GM12874 (cell line): ENCODE results near the gene ATMIN.
A peak's percentile ranks its signal among the peaks of the same experiment; 100 is the strongest.

ENCODE experiments used
- TF ChIP-seq, protein P1 (sequence below): IDR thresholded peaks from 2 replicates; pipeline ENCODE4 v1.5.1; 2011; ENCODE audit warnings: low read depth, mild to moderate bottlenecking, control low read depth, low read length, moderate library complexity; ENCODE audit not compliant: insufficient read depth

ATMIN gene

DNA sequence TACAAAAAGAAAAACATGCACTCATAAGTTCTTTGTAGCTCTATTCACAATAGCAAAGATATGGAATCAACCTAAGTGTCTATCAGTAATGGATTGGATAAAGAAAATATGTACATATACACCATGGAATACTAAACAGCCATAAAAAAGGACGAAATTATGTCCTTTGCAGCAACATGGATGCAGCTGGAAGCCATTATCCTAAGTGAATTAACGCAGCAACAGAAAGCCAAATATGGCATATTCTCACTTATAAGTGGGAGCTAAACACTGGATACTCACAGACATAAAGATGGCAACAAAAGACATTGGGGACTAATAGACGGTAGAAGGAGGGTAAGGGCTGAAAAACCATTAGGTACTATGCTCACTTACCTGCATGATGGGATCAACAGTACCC is 34.8 kb upstream of the ATMIN start:
- TF ChIP-seq, protein P1, sequence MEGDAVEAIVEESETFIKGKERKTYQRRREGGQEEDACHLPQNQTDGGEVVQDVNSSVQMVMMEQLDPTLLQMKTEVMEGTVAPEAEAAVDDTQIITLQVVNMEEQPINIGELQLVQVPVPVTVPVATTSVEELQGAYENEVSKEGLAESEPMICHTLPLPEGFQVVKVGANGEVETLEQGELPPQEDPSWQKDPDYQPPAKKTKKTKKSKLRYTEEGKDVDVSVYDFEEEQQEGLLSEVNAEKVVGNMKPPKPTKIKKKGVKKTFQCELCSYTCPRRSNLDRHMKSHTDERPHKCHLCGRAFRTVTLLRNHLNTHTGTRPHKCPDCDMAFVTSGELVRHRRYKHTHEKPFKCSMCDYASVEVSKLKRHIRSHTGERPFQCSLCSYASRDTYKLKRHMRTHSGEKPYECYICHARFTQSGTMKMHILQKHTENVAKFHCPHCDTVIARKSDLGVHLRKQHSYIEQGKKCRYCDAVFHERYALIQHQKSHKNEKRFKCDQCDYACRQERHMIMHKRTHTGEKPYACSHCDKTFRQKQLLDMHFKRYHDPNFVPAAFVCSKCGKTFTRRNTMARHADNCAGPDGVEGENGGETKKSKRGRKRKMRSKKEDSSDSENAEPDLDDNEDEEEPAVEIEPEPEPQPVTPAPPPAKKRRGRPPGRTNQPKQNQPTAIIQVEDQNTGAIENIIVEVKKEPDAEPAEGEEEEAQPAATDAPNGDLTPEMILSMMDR: no peak

- TF ChIP-seq, protein P1: no peak
These were observed 34.3 kb upstream of the ATMIN start for GRCh38 chr16:81001330-81001729.

DNA sequence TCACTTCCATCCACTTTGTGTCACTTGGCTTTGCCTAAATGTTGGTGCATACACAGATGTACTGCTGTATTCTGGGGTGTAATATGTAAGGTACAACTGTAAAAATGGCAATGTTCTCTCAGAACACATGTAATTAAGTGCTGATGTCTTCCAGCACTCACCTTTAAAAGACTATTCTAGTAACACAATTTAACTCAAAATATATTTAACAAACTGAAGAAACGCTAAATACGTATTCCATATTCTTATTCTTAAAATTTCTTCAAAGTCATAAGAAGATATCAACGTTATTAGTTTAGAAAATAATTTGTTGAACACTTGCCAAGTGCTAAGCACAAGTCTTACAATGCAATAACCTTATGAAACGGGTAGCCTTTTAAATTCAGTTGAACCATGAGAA is 32.6 kb upstream of the ATMIN start:
- TF ChIP-seq, protein P1: no peak

GRCh38 chr16:81003610-81004460 is 31.8 kb upstream of the ATMIN start:
- TF ChIP-seq, protein P1: no peak

DNA sequence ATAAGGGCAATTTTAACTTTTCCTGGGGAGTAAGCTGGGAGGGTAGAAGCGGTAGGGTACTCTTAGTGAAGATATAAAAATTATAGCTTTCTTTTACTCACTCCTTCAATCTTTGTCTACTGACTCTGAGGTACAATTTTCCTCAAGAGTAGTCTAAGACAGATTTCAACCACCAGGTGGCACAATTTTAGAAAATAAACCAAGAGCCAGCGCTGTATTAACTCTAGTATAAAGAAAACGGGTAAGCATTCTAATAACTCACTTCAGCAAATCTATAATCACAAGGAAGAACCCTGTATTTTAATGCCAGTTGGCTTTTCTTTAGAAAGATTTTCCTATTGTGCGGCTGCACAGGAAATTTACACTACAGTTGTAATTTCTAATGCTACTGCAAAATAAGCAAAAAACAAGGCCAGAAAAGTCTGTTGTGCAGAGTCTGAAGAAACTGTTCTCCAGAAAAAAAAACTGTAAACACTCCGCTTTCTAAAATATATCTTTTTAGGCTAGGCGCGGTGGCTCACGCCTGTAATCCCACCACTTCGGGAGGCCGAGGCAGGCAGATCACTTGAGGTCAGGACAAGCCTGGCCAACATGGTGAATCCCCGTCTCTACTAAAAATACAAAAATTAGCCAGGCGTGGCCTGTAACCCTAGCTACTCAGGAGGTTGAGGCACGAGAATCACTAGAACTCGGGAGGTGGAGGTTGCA is 30.8 kb upstream of the ATMIN start:
- TF ChIP-seq, protein P1: peak; percentile 32

GRCh38 chr16:81005610-81006161 is 30.0 kb upstream of the ATMIN start:
- TF ChIP-seq, protein P1: no peak

DNA sequence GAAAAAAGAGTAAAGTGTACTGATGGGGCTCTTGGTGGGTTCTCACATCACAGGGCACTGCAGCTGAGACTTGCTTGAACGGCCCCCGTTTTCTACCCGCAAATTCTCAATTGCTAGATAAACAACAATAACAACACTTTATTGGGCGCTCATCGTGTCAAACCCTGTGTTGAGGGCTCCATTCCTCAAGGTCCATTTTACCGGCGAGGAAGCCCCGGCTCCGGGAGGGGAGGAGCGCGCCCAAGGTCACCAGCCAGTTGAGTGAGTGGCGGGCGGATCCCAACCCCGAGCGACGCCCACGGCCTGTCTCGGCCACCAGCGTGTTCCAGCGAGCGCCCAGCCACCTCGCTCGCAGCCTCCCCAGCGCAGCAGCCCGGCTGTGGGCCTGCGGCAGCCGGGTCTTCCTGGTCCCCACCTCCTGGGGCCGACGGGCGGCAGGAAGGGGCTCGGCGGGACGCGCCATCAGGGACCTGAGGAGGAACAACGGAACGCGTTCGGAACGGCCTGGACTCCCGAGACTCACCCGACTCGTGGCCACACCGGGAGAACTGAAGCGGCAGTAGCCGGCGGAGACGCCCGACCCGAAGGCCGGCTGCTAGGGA is 29.3 kb upstream of the ATMIN start:
- TF ChIP-seq, protein P1: no peak
